GM12801 (cell line): ENCODE results near the gene MRPL52.

Source experiments
- CTCF ChIP-seq: IDR thresholded peaks from one replicate; pipeline ENCODE4 v1.5.1; 2011; ENCODE audit warnings: control low read depth; ENCODE audit not compliant: insufficient read length; ENCODE audit errors: extremely low read depth

Gene MRPL52

GRCh38 chr14:22848351-22849164, 18.9 kb downstream of the MRPL52 start:
- TF ChIP-seq CTCF = no peak

- TF ChIP-seq CTCF = no peak
These were observed 19.6 kb downstream of the MRPL52 start for GRCh38 chr14:22849212-22849819.

DNA sequence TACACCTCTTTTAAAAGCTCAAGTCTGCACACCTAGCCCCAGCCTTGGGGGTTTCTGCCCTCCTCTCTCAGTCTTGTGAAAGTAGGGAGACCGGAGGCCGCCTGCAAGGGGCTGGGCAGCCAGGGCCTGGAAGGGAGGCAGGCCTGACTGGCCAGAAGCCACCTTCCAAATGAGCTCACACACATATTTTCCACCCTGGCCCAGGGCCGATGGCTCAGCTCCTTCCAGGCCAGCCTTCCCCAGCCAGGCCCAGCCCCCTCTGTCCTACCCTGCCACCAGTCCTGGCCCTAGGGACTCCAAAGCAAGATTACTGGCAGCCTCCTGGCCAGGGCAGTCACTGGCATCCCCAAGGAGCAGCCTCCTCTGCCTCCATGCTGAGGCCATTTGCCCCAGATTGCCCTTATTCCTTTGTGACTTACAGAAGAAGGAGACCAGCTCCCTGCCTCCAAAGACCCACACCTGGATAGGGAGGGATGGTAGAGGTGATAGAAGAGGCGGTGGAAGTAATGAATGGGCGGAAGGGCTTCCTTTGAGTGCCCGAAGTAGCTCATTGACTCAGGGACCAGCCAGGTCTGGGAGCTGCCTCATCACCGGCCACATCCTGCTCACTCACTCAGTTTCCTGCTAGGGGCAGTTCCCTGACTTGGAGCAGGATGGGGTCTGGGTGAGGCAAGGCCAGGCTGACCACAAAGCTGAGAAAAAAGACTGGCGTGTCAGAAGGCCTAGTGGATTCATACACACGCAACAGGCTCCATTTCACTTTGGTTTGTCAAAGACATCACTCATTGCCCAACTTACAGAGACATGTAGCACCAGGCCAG, 21.5 kb downstream of the MRPL52 start:
- TF ChIP-seq CTCF = no peak

DNA sequence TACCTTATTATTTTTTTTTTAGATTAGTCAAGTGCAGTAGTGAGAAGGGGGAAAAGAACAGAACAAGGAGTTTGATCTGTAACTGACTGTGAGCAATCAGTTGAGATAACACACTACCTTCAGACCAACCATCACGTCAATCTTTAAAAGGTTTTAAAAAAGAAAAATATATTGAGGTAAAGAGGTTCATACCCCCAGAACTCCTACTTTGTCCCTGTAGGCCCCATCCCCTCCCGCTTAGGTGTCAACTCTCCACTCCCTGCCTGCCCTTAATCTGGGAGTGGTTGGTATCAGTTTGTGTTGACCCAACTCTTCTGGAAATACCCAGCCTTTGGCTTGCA, 22.9 kb downstream of the MRPL52 start:
- no peak for TF ChIP-seq CTCF

DNA sequence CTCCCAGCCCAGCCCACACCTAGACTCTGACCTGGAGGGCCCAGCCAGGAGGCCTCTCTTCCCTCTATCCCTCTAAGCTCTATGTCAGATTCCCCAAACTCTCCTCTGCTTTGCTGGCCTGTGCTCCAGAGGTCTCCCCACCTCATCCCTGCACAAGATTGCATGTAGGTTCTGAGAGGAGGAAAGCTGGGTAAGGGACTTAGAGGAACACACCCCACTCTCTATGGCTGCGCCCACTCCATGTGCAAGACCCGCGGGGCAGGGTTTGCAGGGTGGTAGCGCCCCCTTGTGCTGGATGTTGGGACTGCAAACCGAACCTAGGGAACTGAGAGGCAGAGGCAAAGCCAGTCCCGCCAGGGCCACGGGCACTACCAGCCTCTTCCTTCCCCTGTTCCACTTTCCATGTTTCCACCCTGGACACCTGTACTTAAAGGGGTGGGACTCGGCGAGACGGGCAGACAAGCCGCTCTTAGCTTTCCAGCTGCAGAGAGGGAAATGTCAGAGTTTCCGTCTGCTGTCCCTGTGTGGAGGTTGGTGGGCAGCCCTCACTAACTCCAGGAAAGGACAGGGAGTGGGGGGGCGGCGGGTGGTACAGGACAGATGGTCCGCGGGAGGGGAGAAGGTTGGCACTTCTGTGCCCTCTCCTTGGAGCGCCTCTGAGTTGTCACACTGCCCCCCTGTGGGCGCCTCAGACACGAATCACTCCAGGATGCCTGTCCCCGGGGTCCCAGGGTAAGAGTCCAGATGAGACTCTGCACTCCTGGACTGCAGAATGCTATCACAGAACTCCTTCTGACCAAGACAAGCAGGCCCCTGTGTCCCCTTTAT, 23.5 kb downstream of the MRPL52 start:
- no peak for TF ChIP-seq CTCF

GRCh38 chr14:22854963-22855724, 25.5 kb downstream of the MRPL52 start:
- TF ChIP-seq CTCF = no peak
